LNCAP (cell line): ENCODE measurements around the gene KRTAP10-9.
"Not testable (repeated sequence)": the region's sequence is repeated elsewhere in the genome, so short reads cannot be mapped to it uniquely, and the experiment has no call there.

Source experiments
- CTCF ChIP-seq: fragments of 450-650 bp; IDR thresholded peaks from 2 replicates; pipeline ENCODE4 v1.5.1; 2017; ENCODE audit warnings: mild to moderate bottlenecking

KRTAP10-9 gene

GRCh38 chr21:44640761-44641160 is 13.9 kb downstream of the KRTAP10-9 start:
- TF ChIP-seq CTCF: no peak

DNA sequence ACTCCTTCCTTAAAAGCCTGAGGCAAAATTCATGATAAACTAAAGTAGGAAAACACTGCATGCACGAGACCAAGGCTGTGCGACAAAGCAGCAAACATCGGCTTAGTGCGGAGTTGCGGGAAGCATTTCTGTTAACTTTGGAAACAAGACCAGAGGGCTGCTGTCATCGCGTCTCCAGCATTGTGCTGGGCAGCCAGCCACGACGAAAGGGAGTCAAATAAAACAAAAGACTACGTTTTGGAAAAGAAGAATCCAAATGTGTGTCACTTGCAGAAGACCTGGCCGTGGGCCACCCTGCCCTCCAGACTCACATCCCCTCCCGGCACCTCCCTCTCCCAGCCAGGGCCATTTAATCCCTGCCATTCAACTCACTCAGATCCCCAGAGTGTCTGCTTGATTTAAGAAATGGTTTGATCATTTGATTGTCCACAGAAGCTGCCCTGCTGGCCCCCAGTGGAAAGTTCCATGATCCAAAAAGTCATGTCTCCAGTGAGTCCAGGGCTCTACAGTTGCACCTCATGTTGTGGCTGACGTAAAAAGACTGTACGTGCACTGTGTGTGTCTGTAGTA is 16.9 kb downstream of the KRTAP10-9 start:
- no peak for TF ChIP-seq CTCF

DNA sequence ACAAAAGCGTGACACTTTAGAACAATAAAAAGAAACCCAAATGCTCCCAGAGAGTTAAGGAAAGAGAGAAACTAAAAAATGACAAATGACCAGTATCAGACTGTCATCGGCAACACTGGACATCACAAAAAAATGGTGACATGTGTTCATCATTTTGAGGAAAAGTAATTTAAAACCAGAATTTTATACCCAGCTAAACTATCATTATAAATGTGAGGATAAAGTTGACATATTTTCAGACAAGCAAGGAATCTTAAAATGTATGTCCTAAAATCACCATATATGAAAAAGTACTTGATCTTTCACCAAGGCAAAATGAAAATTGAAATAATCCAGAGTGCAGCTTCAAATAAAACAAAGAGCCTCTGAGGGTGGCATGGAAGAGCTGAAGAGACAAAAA is 18.0 kb downstream of the KRTAP10-9 start:
- TF ChIP-seq CTCF: no peak

DNA sequence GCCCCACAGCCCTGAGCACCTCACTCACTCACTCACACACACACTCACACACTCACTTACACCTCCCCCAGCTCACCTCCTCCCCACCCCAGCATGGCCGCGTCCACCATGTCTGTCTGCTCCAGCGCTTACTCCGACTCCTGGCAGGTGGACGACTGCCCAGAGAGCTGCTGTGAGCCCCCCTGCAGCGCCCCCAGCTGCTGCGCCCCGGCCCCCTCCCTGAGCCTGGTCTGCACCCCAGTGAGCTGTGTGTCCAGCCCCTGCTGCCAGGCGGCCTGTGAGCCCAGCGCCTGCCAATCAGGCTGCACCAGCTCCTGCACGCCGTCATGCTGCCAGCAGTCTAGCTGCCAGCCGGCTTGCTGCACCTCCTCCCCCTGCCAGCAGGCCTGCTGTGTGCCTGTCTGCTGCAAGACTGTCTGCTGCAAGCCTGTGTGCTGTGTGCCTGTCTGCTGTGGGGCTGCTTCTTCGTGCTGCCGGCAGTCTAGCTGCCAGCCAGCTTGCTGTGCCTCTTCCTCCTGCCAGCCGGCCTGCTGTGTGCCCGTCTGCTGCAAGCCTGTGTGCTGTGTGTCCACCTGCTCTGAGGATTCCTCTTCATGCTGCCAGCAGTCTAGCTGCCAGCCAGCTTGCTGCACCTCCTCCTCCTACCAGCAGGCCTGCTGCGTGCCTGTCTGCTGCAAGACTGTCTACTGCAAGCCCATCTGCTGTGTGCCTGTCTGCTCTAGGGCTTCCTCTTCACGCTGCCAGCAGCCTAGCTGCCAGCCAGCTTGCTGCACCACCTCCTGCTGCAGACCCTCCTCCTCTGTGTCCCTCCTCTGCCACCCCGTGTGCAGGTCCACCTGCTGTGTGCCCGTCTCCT is 19.7 kb downstream of the KRTAP10-9 start, which contains the start of gene KRTAP10-11:
Gene KRTAP10-11 (plus strand): TSS at position 49 of the 856 bp plus-strand sequence. CDS start 45 bp downstream, at position 94.
- TF ChIP-seq CTCF: not testable (repeated sequence)

- no peak for TF ChIP-seq CTCF
Measured at GRCh38 chr21:44647222-44647552, 20.3 kb downstream of the KRTAP10-9 start.

DNA sequence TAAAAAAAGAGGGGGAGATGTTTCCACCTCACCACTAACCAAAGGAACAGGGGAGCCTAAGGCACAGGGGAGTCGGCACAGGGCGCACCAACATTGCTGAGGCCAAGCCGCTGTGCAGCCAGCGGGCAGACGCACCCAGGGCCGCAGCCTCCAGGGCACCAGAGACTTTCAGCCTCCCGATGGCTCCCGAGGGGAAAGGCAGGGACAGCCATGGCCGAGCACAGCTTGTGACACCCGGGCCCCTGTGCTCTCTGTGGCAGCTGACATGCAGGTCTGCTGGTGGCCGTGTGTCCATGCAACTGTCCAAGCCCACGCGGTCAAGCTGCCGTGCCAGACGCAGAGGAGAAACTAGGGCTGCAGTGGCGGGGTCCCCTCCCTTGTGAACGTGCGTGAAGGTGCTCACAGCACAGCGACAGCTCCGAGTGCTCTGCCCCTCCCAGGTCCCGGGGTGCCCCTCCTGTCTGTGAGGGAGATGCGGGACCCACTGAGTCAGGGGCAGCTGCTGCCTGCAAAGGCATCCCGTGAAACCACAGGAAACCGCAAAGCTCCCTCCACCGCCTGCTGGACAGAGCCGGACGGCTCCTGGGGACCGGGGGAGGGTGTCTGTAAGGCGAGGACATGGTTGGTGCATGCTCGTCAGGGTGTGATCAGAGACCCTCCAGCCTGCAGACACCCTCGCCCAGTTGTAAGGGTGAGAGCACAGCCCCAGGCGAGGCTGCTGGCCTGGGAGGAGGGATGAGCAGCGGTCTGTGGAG is 21.8 kb downstream of the KRTAP10-9 start:
- no peak for TF ChIP-seq CTCF

DNA sequence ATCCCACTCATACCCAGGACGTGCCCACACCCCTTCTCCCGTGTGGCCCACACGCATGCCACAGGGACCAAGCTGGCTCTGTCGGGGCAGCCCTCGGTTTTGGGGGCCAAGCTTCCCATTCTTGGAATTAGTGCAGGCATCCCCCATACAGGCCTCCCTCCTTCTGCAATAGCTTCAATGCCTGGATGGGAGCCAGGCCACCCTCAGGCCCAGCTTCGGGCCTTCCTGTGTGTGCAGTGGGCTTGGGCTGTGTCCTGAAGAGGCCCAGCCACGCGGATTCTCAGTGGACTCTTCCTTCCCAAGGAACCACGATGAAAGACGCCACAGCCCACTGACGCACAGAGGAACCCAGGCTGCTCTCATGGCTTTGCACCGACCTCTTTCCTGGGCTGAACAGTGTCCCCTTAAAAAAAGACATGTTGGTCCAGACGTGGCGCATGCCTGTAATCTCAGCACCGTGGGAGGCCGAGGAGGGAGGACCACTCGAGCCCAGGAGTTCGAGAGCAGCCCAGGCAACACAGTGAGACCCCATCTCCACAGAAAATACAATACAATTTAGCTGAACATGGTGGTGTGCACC is 22.7 kb downstream of the KRTAP10-9 start:
- TF ChIP-seq CTCF: no peak
